HepG2 (cell line): ENCODE measurements around the gene TSN. TPM values are rescaled to one million over a fixed set of nuclear protein-coding genes. Genes with fewer than 3 reads are reported as not detected.

Experiments
- ATAC-seq: fragments of 200-7000 bp; cut with Tn5 transposase; 3 replicates; pipeline ENCODE4 v1.9.1; 2020; ENCODE audit warnings: mild to moderate bottlenecking, moderate library complexity
- BruUV-seq: library from RNA; stranded (reverse); fragments of 400-500 nt; replicated peaks from 2 replicates; lab custom pipeline; 2021; lab: Mats Ljungman, UMichigan
- CTCF ChIA-PET: fragments of 300-600 bp; formaldehyde crosslinking; extraction: SDS; loops from one replicate; lab custom pipeline; 2021; ENCODE audit warnings: low total read pairs, inconsistent platforms, low intra/inter-chr PET ratio; lab: Yijun Ruan, JAX
- POLR2A ChIA-PET: fragments of 350-600 bp; sonication (Branson Sonifier 250); formaldehyde crosslinking; loops from one replicate; lab custom pipeline; 2020; ENCODE audit warnings: antibody characterized with exemption, inconsistent platforms; lab: Yijun Ruan, JAX
- DNase-seq: peaks from one replicate; pipeline ENCODE4 v3.0.0-alpha.2; 2015; ENCODE audit warnings: low spot score
- FAIRE-seq: peaks from 3 replicates; lab custom pipeline; 2011; peaks lifted over from hg19 to GRCh38; lab: Jason Lieb, UNC
- H2AFZ ChIP-seq: one replicate; pipeline ENCODE4 v1.6.1; 2011; ENCODE audit warnings: low read length, inconsistent platforms
- H3K27ac ChIP-seq: fragments of 300-600 bp; 3 replicates; pipeline ENCODE4 v1.8.0; 2011; ENCODE audit warnings: mixed run types, mild to moderate bottlenecking, mixed read lengths, low read length, inconsistent platforms; ENCODE audit not compliant: insufficient read depth; ENCODE audit errors: extremely low read length
- H3K27me3 ChIP-seq, 2 experiments: fragments of 200-600 bp in 1 of 2; 2 replicates in 1 of 2; 3 replicates in 1 of 2; pipeline versions ENCODE4 v1.6.0 to v1.8.0; 2011; ENCODE audit warnings: low read length in 2 of 2, mild to moderate bottlenecking in 2 of 2, moderate library complexity in 2 of 2, inconsistent platforms in 1 of 2; ENCODE audit not compliant: insufficient read depth in 2 of 2, control insufficient read depth in 1 of 2
- H3K36me3 ChIP-seq, 2 experiments: fragments of 200-600 bp in 1 of 2; replicated peaks in 1 of 2; 2 replicates in 1 of 2; 3 replicates in 1 of 2; pipeline versions ENCODE4 v1.5.1 to v1.8.0; 2011; ENCODE audit warnings: low read length in 2 of 2, inconsistent platforms in 1 of 2; ENCODE audit not compliant: insufficient read depth in 2 of 2, control insufficient read depth in 1 of 2
- H3K4me1 ChIP-seq: 2 replicates; pipeline ENCODE4 v1.5.1; 2012; ENCODE audit warnings: low read length, inconsistent platforms; ENCODE audit not compliant: insufficient read depth
- H3K4me2 ChIP-seq: 2 replicates; pipeline ENCODE4 v1.6.0; 2011; ENCODE audit warnings: low read depth, low read length, inconsistent platforms
- H3K4me3 ChIP-seq, 3 experiments: fragments of 200-600 bp in 1 of 3; sonication (generic), shearing (Covaris generic) in 1 of 3; replicated peaks in 1 of 3; 2 replicates each; pipeline ENCODE4 v1.5.1; 2011 to 2016; ENCODE audit warnings: low read length in 3 of 3, inconsistent platforms in 2 of 3, low read depth in 2 of 3, mild to moderate bottlenecking in 2 of 3, control low read depth in 1 of 3, mixed read lengths in 1 of 3; ENCODE audit not compliant: insufficient read depth in 1 of 3
- H3K79me2 ChIP-seq: one replicate; pipeline ENCODE4 v1.6.1; 2011; ENCODE audit warnings: low read length, inconsistent platforms; ENCODE audit not compliant: insufficient read depth
- H3K9ac ChIP-seq: 2 replicates; pipeline ENCODE4 v1.6.0; 2011; ENCODE audit warnings: mild to moderate bottlenecking, low read depth, low read length, inconsistent platforms; ENCODE audit not compliant: insufficient read depth
- H3K9me3 ChIP-seq: 2 replicates; pipeline ENCODE4 v1.5.1; 2012; ENCODE audit warnings: mild to moderate bottlenecking, low read length
- H4K20me1 ChIP-seq: 2 replicates; pipeline ENCODE4 v1.6.0; 2011; ENCODE audit warnings: inconsistent platforms, mild to moderate bottlenecking, low read length, moderate library complexity; ENCODE audit not compliant: insufficient read depth
- HOXA7 ChIP-seq: sonication (generic); formaldehyde crosslinking; IDR thresholded peaks from 2 replicates; pipeline ENCODE4 v1.8.1; 2022; ENCODE audit warnings: mild to moderate bottlenecking, missing genetic modification reagents, moderate library complexity
- IKZF1 ChIP-seq: fragments of 450-650 bp; IDR thresholded peaks from 2 replicates; pipeline ENCODE4 v1.7.1; 2016
- MIER2 ChIP-seq: IDR thresholded peaks from 2 replicates; pipeline ENCODE4 v1.6.1; 2016; ENCODE audit warnings: missing biosample characterization, missing genetic modification reagents
- NFE2L2 ChIP-seq: fragments of 150-350 bp; IDR thresholded peaks from 2 replicates; pipeline ENCODE4 v1.6.1; 2014; ENCODE audit warnings: low read length
- POLR2AphosphoS5 ChIP-seq: IDR thresholded peaks from 2 replicates; pipeline ENCODE4 v1.6.1; 2012; ENCODE audit warnings: low read depth, low read length
- YEATS2 ChIP-seq: sonication (generic); formaldehyde crosslinking; IDR thresholded peaks from 2 replicates; pipeline ENCODE4 v1.4.0; 2020; ENCODE audit warnings: missing genetic modification reagents, borderline replicate concordance
- ZIK1 ChIP-seq: sonication (generic); formaldehyde crosslinking; IDR thresholded peaks from 2 replicates; pipeline ENCODE4 v1.5.0; 2020; ENCODE audit warnings: mild to moderate bottlenecking, low read depth, missing genetic modification reagents, borderline replicate concordance
- ZMYM3 ChIP-seq: sonication (generic); formaldehyde crosslinking; IDR thresholded peaks from 2 replicates; pipeline ENCODE4 v1.5.1; 2020; ENCODE audit warnings: mild to moderate bottlenecking, missing genetic modification reagents
- ZNF260 ChIP-seq: sonication (generic); formaldehyde crosslinking; IDR thresholded peaks from 2 replicates; pipeline ENCODE4 v1.4.0; 2020; ENCODE audit warnings: missing genetic modification reagents, low read depth, mild to moderate bottlenecking, borderline replicate concordance
- ZNF335 ChIP-seq: sonication (generic); formaldehyde crosslinking; IDR thresholded peaks from 2 replicates; pipeline ENCODE4 v1.4.0; 2020; ENCODE audit warnings: missing genetic modification reagents
- ZNF468 ChIP-seq: sonication (generic); formaldehyde crosslinking; IDR thresholded peaks from 2 replicates; pipeline ENCODE4 v1.8.0; 2022; ENCODE audit warnings: mild to moderate bottlenecking, moderate library complexity, missing genetic modification reagents
- ZNF547 ChIP-seq: sonication (generic); formaldehyde crosslinking; IDR thresholded peaks from 2 replicates; pipeline ENCODE4 v1.5.1; 2020; ENCODE audit warnings: mild to moderate bottlenecking, missing genetic modification reagents
- ZNF652 ChIP-seq: IDR thresholded peaks from 2 replicates; pipeline ENCODE4 v1.6.1; 2016; ENCODE audit warnings: low read depth, borderline replicate concordance
- WGBS: methylation state at CpG from one replicate; pipeline ENCODE4 v1.1.6; 2017; ENCODE audit warnings: low lambda C conversion rate; 5-methylcytosine and 5-hydroxymethylcytosine counted together
- in situ Hi-C: cut with HindIII; loops from 2 replicates; pipeline ENCODE4 v1.10.0; 2017; ENCODE audit warnings: low pct_unique_long_range_greater_than_20kb; ENCODE audit not compliant: extremely low pct_ligation_motif_present
- intact Hi-C: fragments of 100-400 bp; cut with micrococcal nuclease; formaldehyde crosslinking; loops from one replicate; pipeline ENCODE4 v1.10.0; 2022; ENCODE audit not compliant: unreplicated experiment
- polyA plus RNA-seq, 8 experiments: library from polyadenylated mRNA; depleted of rRNA in 3 of 8; stranded (reverse) in 7 of 8; unstranded in 1 of 8; fragments of >200 nt; fragmentation: Illumina TruSeq in 4 of 8; extraction: Trizol in 4 of 8; gene quantifications; 2 replicates each; pipeline versions ENCODE4 v1.2.1 to v1.2.3, GENCODE V29; 2011 to 2016; ENCODE audit warnings: low read depth in 4 of 8, missing spikeins in 1 of 8, mixed read lengths in 1 of 8; ENCODE audit not compliant: insufficient read depth in 1 of 8
- total RNA-seq, 5 experiments: library from RNA; depleted of rRNA; stranded (reverse); fragments of >200 nt; fragmentation: Illumina TruSeq; extraction: Trizol; gene quantifications; 2 replicates each; pipeline ENCODE4 v1.2.3, GENCODE V29; 2016; ENCODE audit warnings: low read depth in 1 of 5
- TF ChIP-seq, protein P1 (sequence below): sonication (generic); formaldehyde crosslinking; IDR thresholded peaks from 2 replicates; pipeline ENCODE4 v1.8.1; 2023; ENCODE audit warnings: mild to moderate bottlenecking, missing genetic modification reagents
- TF ChIP-seq, protein P2 (sequence below): sonication (generic); formaldehyde crosslinking; IDR thresholded peaks from 2 replicates; pipeline ENCODE4 v1.5.0; 2020; ENCODE audit warnings: missing genetic modification reagents, mild to moderate bottlenecking, borderline replicate concordance
- TF ChIP-seq, protein P3 (sequence below): sonication (generic); formaldehyde crosslinking; IDR thresholded peaks from 2 replicates; pipeline ENCODE4 v1.4.0; 2020; ENCODE audit warnings: mild to moderate bottlenecking, missing genetic modification reagents
- TF ChIP-seq, protein P4 (sequence below): IDR thresholded peaks from 2 replicates; pipeline ENCODE4 v1.6.1; 2016; ENCODE audit warnings: low read depth, control low read depth

TSN gene
- total and polyA plus RNA-seq, 2 of the 13 experiments (the other 11 are each of a cell fraction or from before 2014, with no cell fraction given) = 56.4 to 115 TPM

DNA sequence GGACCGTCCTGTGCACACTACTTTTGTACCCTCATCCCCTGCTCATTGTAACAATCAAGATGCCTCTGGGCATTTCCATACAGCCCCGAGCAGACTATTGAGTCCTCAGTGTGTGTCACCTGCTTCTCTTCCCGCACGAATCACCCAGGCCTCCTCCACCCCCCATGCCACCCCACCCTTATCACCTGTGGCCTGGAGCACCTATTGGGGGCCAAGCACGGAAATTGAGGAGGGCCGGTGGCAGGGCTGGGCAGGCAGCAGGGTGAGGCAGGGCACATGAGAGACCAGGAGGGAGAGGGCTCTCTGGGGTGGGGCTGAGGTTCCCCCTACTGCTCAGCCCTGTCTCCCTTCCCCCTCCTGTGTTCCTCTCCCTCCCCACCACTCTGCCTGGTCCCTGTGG is 14.5 kb upstream of the TSN start:
- H3K4me1 ChIP-seq = peaks cover 15% of the 10 kb centered on the region
- no peak overlapping the region for H3K27ac ChIP-seq
- CTCF ChIA-PET = no interaction called here
- in situ Hi-C loops (no loop called here), intact Hi-C loops (no loop called here)
- DNase-seq = no peak
- no peak for ATAC-seq
- no peaks in the 10 kb centered on the region for H4K20me1 ChIP-seq
- peaks cover 6% of the 10 kb centered on the region for H3K79me2 ChIP-seq
- TF ChIP-seq ZNF652 (no peak), ZNF335 (CRISPR knock-in tag) (no peak)
- TF ChIP-seq, protein P1, sequence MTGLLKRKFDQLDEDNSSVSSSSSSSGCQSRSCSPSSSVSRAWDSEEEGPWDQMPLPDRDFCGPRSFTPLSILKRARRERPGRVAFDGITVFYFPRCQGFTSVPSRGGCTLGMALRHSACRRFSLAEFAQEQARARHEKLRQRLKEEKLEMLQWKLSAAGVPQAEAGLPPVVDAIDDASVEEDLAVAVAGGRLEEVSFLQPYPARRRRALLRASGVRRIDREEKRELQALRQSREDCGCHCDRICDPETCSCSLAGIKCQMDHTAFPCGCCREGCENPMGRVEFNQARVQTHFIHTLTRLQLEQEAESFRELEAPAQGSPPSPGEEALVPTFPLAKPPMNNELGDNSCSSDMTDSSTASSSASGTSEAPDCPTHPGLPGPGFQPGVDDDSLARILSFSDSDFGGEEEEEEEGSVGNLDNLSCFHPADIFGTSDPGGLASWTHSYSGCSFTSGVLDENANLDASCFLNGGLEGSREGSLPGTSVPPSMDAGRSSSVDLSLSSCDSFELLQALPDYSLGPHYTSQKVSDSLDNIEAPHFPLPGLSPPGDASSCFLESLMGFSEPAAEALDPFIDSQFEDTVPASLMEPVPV (CRISPR knock-in tag) = no peak
- peaks cover 2 to 30% of the 10 kb centered on the region in 2 experiments; a peak in 3 of 5 replicates for H3K27me3 ChIP-seq
- H3K9me3 ChIP-seq = no peaks in the 10 kb centered on the region
- H2AFZ ChIP-seq = no peak overlapping the region
- H3K4me3 ChIP-seq = no peak overlapping the region
- no peaks in the 10 kb centered on the region for H3K36me3 ChIP-seq
- H3K9ac ChIP-seq = no peak overlapping the region
- BruUV-seq = no TSS peak
- WGBS = 23% methylated on average over 6 of the region's 6 CpGs
- POLR2A ChIA-PET = no interaction called here
- no peak overlapping the region for H3K4me2 ChIP-seq
- no peak for FAIRE-seq

DNA sequence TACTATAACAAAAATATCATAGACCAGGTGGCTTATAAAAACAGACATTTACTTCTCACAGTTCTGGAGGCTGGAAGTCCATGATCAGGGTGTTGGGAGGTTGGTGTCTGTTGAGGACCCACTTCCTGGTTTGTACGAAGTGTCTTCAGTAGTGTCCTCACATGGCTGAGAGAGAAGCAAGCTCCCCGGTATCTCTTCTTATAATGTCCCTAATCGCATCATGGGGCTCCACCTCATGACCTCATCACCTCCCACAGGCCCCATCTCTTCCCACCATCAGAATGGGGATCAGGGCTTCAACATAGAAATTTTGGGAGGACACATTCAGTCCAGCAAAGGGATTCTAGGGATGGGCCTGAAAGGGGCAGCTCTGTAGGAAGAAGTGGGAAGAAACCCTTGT is 14.0 kb upstream of the TSN start:
- ATAC-seq (no peak), DNase-seq (no peak), FAIRE-seq (no peak)
- no TSS peak for BruUV-seq
- ChIA-PET POLR2A (interaction anchor here (1.5 kb wide), 1 partner anchor 14 kb away, joined by 3 read pairs; the partner anchor contains the start of gene TSN), CTCF (no interaction called here)
- H3K4me3 ChIP-seq = no peak overlapping the region
- no peaks in the 10 kb centered on the region for H3K36me3 ChIP-seq
- H2AFZ ChIP-seq = no peak overlapping the region
- no peak overlapping the region for H3K27ac ChIP-seq
- H3K79me2 ChIP-seq = peaks cover 2% of the 10 kb centered on the region
- H3K4me2 ChIP-seq = no peak overlapping the region
- H3K27me3 ChIP-seq = peaks cover 2 to 30% of the 10 kb centered on the region in 2 experiments; a peak in 3 of 5 replicates
- 58% methylated on average over 3 of the region's 3 CpGs for WGBS
- H3K4me1 ChIP-seq = peaks cover 15% of the 10 kb centered on the region
- in situ Hi-C loops (no loop called here), intact Hi-C loops (no loop called here)
- no peak overlapping the region for H3K9ac ChIP-seq
- no peaks in the 10 kb centered on the region for H4K20me1 ChIP-seq
- H3K9me3 ChIP-seq = no peaks in the 10 kb centered on the region
- TF ChIP-seq, protein P2, sequence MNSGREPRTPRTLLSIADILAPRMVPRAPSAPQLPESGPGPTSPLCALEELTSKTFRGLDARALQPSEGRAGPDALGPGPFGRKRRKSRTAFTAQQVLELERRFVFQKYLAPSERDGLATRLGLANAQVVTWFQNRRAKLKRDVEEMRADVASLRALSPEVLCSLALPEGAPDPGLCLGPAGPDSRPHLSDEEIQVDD (CRISPR knock-in tag) = no peak
- TF ChIP-seq, protein P3, sequence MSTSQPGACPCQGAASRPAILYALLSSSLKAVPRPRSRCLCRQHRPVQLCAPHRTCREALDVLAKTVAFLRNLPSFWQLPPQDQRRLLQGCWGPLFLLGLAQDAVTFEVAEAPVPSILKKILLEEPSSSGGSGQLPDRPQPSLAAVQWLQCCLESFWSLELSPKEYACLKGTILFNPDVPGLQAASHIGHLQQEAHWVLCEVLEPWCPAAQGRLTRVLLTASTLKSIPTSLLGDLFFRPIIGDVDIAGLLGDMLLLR (CRISPR knock-in tag) = no peak
- no peak for TF ChIP-seq ZNF547 (CRISPR knock-in tag)
- no peak for TF ChIP-seq MIER2 (CRISPR knock-in tag)
- no peak for TF ChIP-seq ZIK1
- no peak for TF ChIP-seq ZNF260
- TF ChIP-seq, protein P4, sequence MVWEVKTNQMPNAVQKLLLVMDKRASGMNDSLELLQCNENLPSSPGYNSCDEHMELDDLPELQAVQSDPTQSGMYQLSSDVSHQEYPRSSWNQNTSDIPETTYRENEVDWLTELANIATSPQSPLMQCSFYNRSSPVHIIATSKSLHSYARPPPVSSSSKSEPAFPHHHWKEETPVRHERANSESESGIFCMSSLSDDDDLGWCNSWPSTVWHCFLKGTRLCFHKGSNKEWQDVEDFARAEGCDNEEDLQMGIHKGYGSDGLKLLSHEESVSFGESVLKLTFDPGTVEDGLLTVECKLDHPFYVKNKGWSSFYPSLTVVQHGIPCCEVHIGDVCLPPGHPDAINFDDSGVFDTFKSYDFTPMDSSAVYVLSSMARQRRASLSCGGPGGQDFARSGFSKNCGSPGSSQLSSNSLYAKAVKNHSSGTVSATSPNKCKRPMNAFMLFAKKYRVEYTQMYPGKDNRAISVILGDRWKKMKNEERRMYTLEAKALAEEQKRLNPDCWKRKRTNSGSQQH = no peak
- TF ChIP-seq POLR2AphosphoS5 = no peak
- no peak for TF ChIP-seq ZNF468 (CRISPR knock-in tag)
- no peak for TF ChIP-seq IKZF1
- no peak for TF ChIP-seq NFE2L2
- no peak for TF ChIP-seq ZMYM3 (CRISPR knock-in tag)
- no peak for TF ChIP-seq YEATS2 (CRISPR knock-in tag)
- TF ChIP-seq HOXA7 (CRISPR knock-in tag) = no peak
